ENCODE results near the gene MYBBP1A. TPM values are rescaled to one million over a fixed set of nuclear protein-coding genes. Genes with fewer than 3 reads are reported as not detected.
A peak's percentile ranks its signal among the peaks of the same experiment; 100 is the strongest.

MYBBP1A gene
- polyA plus RNA-seq, 3 donors = 4.2 to 22.3 (median 5.3) TPM

DNA sequence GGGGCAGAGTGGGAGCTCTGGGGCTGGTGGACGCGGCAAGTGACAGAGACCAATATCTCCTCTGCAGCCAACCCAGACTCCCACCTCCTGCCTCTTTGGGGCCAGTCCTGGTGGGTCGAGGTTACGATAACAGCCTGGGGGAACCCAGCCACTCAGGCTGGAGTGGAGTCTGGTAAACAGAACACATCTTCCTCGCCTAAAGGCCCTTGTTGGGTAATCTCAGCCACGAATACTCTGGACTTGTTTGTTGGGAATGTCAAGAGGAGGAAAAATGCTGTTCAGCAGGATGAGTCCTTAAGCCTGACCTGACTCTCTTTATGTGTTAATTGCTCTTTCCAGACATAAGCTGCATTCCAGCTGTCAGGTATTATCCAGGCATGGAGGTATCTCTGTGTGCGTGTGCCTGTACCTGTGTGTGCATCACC lies 64.5 kb downstream of the MYBBP1A start:
- H3K36me3 ChIP-seq (replicated peaks in 1 of 2; ENCODE audit: control insufficient read depth in 1 of 2, insufficient read depth in 2 of 2, low read length in 2 of 2) = no peaks in the 10 kb centered on the region
- no peaks in the 10 kb centered on the region for H3K9me3 ChIP-seq (replicated peaks in 1 of 2; ENCODE audit: control insufficient read depth in 1 of 2, insufficient read depth in 1 of 2, low read length in 2 of 2)
- Mint-ChIP-seq H3K4me1 (peaks cover 57% of the 10 kb centered on the region), H3K9me3 (no peaks in the 10 kb centered on the region), H3K27ac (no peak overlapping the region), H3K27me3 (ENCODE audit: low read depth in 3 of 3) (peaks cover 0 to 8% (median 2%) of the 10 kb centered on the region in 3 donors), H3K36me3 (peaks cover 2 to 5% of the 10 kb centered on the region in 2 donors), H3K4me3 (no peak overlapping the region)
- 72% methylated on average over 3 of the region's 7 CpGs for WGBS (ENCODE audit: insufficient coverage)
- TF ChIP-seq, protein P1, sequence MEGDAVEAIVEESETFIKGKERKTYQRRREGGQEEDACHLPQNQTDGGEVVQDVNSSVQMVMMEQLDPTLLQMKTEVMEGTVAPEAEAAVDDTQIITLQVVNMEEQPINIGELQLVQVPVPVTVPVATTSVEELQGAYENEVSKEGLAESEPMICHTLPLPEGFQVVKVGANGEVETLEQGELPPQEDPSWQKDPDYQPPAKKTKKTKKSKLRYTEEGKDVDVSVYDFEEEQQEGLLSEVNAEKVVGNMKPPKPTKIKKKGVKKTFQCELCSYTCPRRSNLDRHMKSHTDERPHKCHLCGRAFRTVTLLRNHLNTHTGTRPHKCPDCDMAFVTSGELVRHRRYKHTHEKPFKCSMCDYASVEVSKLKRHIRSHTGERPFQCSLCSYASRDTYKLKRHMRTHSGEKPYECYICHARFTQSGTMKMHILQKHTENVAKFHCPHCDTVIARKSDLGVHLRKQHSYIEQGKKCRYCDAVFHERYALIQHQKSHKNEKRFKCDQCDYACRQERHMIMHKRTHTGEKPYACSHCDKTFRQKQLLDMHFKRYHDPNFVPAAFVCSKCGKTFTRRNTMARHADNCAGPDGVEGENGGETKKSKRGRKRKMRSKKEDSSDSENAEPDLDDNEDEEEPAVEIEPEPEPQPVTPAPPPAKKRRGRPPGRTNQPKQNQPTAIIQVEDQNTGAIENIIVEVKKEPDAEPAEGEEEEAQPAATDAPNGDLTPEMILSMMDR (IDR thresholded peaks at IDR 0.05) = no peak
- H3K27ac ChIP-seq (ENCODE audit: low read depth in 1 of 2, low read length in 2 of 2) = no peak overlapping the region
- no peak overlapping the region for H3K4me2 ChIP-seq (replicated peaks; ENCODE audit: extremely low read depth, low read length, poor library complexity, severe bottlenecking)
- no peak overlapping the region for H3K4me3 ChIP-seq (replicated peaks in 1 of 3; ENCODE audit: low read depth in 2 of 3, low read length in 3 of 3)
- H4K20me1 ChIP-seq (ENCODE audit: insufficient read depth, low read length) = no peaks in the 10 kb centered on the region
- peaks cover 45 to 58% of the 10 kb centered on the region in 2 donors for H3K4me1 ChIP-seq (ENCODE audit: control insufficient read depth in 1 of 2, insufficient read depth in 2 of 2, low read length in 2 of 2)
- intact Hi-C loops (cut with micrococcal nuclease) = no loop called here
- no peak overlapping the region for H3K9ac ChIP-seq (ENCODE audit: insufficient read depth, low read length, poor library complexity, severe bottlenecking)
- H3K79me2 ChIP-seq (ENCODE audit: insufficient read depth, low read length) = no peaks in the 10 kb centered on the region
- H2AFZ ChIP-seq (ENCODE audit: insufficient read depth, low read depth, low read length, poor library complexity, severe bottlenecking) = no peak overlapping the region
- H3K27me3 ChIP-seq (ENCODE audit: control insufficient read depth in 2 of 2, insufficient read depth in 2 of 2, low read length in 2 of 2) = no peaks in the 10 kb centered on the region
- no peak for DNase-seq

DNA sequence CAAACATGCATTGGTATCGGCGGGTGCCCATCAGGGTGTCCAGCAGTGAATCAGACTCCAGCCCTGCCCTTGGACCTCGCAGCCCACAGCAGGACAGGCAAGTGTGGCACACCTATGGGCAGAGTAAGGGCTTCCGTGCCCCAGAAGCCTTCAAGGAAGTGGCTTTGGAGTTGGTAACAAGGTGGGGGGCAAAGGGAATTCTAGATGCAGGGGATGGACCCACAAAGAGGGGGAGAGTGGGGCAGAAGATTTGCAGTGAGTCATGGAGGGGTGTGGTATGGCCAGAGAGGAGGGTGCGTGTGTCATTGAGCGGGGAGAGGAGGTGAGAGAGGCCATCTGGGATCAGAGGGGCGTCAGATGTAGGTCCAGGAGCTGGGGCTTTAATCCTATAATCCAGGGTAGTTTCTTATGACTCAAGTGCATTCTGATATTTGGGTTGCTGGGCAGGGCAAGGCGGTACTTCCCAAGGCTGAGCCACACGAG lies 65.0 kb downstream of the MYBBP1A start:
- H3K4me3 ChIP-seq (replicated peaks in 1 of 3; ENCODE audit: low read depth in 2 of 3, low read length in 3 of 3) = no peak overlapping the region
- peak overlapping the region in 1 of 2 donors; percentile 10 for H3K4me3 Mint-ChIP-seq
- no peaks in the 10 kb centered on the region for H3K9me3 ChIP-seq (replicated peaks in 1 of 2; ENCODE audit: control insufficient read depth in 1 of 2, insufficient read depth in 1 of 2, low read length in 2 of 2)
- H3K9ac ChIP-seq (ENCODE audit: insufficient read depth, low read length, poor library complexity, severe bottlenecking) = no peak overlapping the region
- 83% methylated on average over 7 of the region's 9 CpGs for WGBS (ENCODE audit: insufficient coverage)
- intact Hi-C loops (cut with micrococcal nuclease) = no loop called here
- H3K27ac Mint-ChIP-seq = peak overlapping the region in 1 of 7 donors; percentile 11
- peaks cover 0 to 6% (median 2%) of the 10 kb centered on the region in 3 donors for H3K27me3 Mint-ChIP-seq (ENCODE audit: low read depth in 3 of 3)
- peaks cover 2 to 5% of the 10 kb centered on the region in 2 donors for H3K36me3 Mint-ChIP-seq
- TF ChIP-seq, protein P1 (IDR thresholded peaks at IDR 0.05) = no peak
- peaks cover 46 to 60% of the 10 kb centered on the region in 2 donors for H3K4me1 ChIP-seq (ENCODE audit: control insufficient read depth in 1 of 2, insufficient read depth in 2 of 2, low read length in 2 of 2)
- peaks cover 60% of the 10 kb centered on the region for H3K4me1 Mint-ChIP-seq
- H3K9me3 Mint-ChIP-seq = no peaks in the 10 kb centered on the region
- H3K36me3 ChIP-seq (replicated peaks in 1 of 2; ENCODE audit: control insufficient read depth in 1 of 2, insufficient read depth in 2 of 2, low read length in 2 of 2) = no peaks in the 10 kb centered on the region
- H3K79me2 ChIP-seq (ENCODE audit: insufficient read depth, low read length) = no peaks in the 10 kb centered on the region
- no peak overlapping the region for H3K27ac ChIP-seq (ENCODE audit: low read depth in 1 of 2, low read length in 2 of 2)
- no peaks in the 10 kb centered on the region for H4K20me1 ChIP-seq (ENCODE audit: insufficient read depth, low read length)
- no peak overlapping the region for H2AFZ ChIP-seq (ENCODE audit: insufficient read depth, low read depth, low read length, poor library complexity, severe bottlenecking)
- no peaks in the 10 kb centered on the region for H3K27me3 ChIP-seq (ENCODE audit: control insufficient read depth in 2 of 2, insufficient read depth in 2 of 2, low read length in 2 of 2)
- H3K4me2 ChIP-seq (replicated peaks; ENCODE audit: extremely low read depth, low read length, poor library complexity, severe bottlenecking) = no peak overlapping the region
- DNase-seq = no peak
